Measurements from ENCODE around the gene ENOX1. TPM values are rescaled to one million over a fixed set of nuclear protein-coding genes. Genes with fewer than 3 reads are reported as not detected.

ENOX1 gene
- total RNA-seq, 1 experiment from 2014 or later: 0.35 TPM

GRCh38 chr13:43614063-43614462, 172.7 kb downstream of the ENOX1 start:
- Histone ChIP-seq H3K27ac (no peak overlapping the region), H4K20me1 (ENCODE audit: insufficient read depth) (no peaks in the 10 kb centered on the region), H3K9me2 (ENCODE audit: insufficient read depth) (no peaks in the 10 kb centered on the region), H3K27me3 (ENCODE audit: insufficient read depth, low read depth) (no peaks in the 10 kb centered on the region), H3K4me2 (no peak overlapping the region), H3K79me2 (ENCODE audit: low read depth) (no peaks in the 10 kb centered on the region), H3K36me3 (ENCODE audit: low read depth) (no peaks in the 10 kb centered on the region), H3F3A (ENCODE audit: insufficient read depth, low read depth) (no peaks in the 10 kb centered on the region), H3K9me3 (ENCODE audit: insufficient read depth, low read depth) (no peaks in the 10 kb centered on the region), H2AFZ (no peak overlapping the region), H3K4me3 (no peak overlapping the region), H3K4me1 (replicated peaks; ENCODE audit: insufficient read depth) (no peaks in the 10 kb centered on the region)
- DNase-seq: no peak
- CTCF ChIA-PET: no interaction called here
- TF ChIP-seq CTCF (conservative IDR thresholded peaks at IDR 0.05) (no peak), EZH2 (IDR thresholded peaks at IDR 0.05; ENCODE audit: low read depth) (no peak)
- POLR2A ChIA-PET (ENCODE audit: unreplicated experiment): no interaction called here
- intact Hi-C loops (cut with micrococcal nuclease; ENCODE audit: unreplicated experiment): no loop called here
- BruUV-seq (replicated peaks): no TSS peak

- no TSS peak for BruUV-seq (replicated peaks)
- H3K4me2 ChIP-seq: no peak overlapping the region
- no peaks in the 10 kb centered on the region for H3K79me2 ChIP-seq (ENCODE audit: low read depth)
- H2AFZ ChIP-seq: no peak overlapping the region
- H3K27me3 ChIP-seq (ENCODE audit: insufficient read depth, low read depth): no peaks in the 10 kb centered on the region
- no peaks in the 10 kb centered on the region for H3K4me1 ChIP-seq (replicated peaks; ENCODE audit: insufficient read depth)
- ChIA-PET CTCF (no interaction called here), POLR2A (ENCODE audit: unreplicated experiment) (no interaction called here)
- H4K20me1 ChIP-seq (ENCODE audit: insufficient read depth): no peaks in the 10 kb centered on the region
- no peaks in the 10 kb centered on the region for H3K9me3 ChIP-seq (ENCODE audit: insufficient read depth, low read depth)
- no peaks in the 10 kb centered on the region for H3K9me2 ChIP-seq (ENCODE audit: insufficient read depth)
- H3K36me3 ChIP-seq (ENCODE audit: low read depth): no peaks in the 10 kb centered on the region
- no peak for TF ChIP-seq CTCF (conservative IDR thresholded peaks at IDR 0.05)
- TF ChIP-seq EZH2 (IDR thresholded peaks at IDR 0.05; ENCODE audit: low read depth): no peak
- intact Hi-C loops (cut with micrococcal nuclease; ENCODE audit: unreplicated experiment): no loop called here
- H3K27ac ChIP-seq: no peak overlapping the region
- no peak for DNase-seq
- no peaks in the 10 kb centered on the region for H3F3A ChIP-seq (ENCODE audit: insufficient read depth, low read depth)
- H3K4me3 ChIP-seq: no peak overlapping the region
Observed at GRCh38 chr13:43611281-43612273, 175.2 kb downstream of the ENOX1 start.

GRCh38 chr13:43608400-43609137, 178.2 kb downstream of the ENOX1 start:
- Histone ChIP-seq H2AFZ (no peak overlapping the region), H3K4me1 (replicated peaks; ENCODE audit: insufficient read depth) (no peaks in the 10 kb centered on the region), H3K36me3 (ENCODE audit: low read depth) (no peaks in the 10 kb centered on the region), H3K9me2 (ENCODE audit: insufficient read depth) (no peaks in the 10 kb centered on the region), H3K4me2 (no peak overlapping the region), H3K79me2 (ENCODE audit: low read depth) (no peaks in the 10 kb centered on the region), H3K4me3 (no peak overlapping the region), H3K27ac (no peak overlapping the region), H4K20me1 (ENCODE audit: insufficient read depth) (no peaks in the 10 kb centered on the region), H3K27me3 (ENCODE audit: insufficient read depth, low read depth) (no peaks in the 10 kb centered on the region), H3K9me3 (ENCODE audit: insufficient read depth, low read depth) (no peaks in the 10 kb centered on the region), H3F3A (ENCODE audit: insufficient read depth, low read depth) (no peaks in the 10 kb centered on the region)
- BruUV-seq (replicated peaks): no TSS peak
- POLR2A ChIA-PET (ENCODE audit: unreplicated experiment): no interaction called here
- intact Hi-C loops (cut with micrococcal nuclease; ENCODE audit: unreplicated experiment): no loop called here
- CTCF ChIA-PET: no interaction called here
- DNase-seq: no peak
- TF ChIP-seq EZH2 (IDR thresholded peaks at IDR 0.05; ENCODE audit: low read depth): no peak
- no peak for TF ChIP-seq CTCF (conservative IDR thresholded peaks at IDR 0.05)
